ENCODE data around the gene HEPN1. TPM values are rescaled to one million over a fixed set of nuclear protein-coding genes. Genes with fewer than 3 reads are reported as not detected.

HEPN1 gene
- total and polyA plus RNA-seq, 9 of the 15 experiments (the other 6 are each of a cell fraction or from before 2014, with no cell fraction given) = not detected

GRCh38 chr11:124875943-124876817 lies 42.9 kb upstream of the HEPN1 start (continued):
- TF ChIP-seq, protein P1, sequence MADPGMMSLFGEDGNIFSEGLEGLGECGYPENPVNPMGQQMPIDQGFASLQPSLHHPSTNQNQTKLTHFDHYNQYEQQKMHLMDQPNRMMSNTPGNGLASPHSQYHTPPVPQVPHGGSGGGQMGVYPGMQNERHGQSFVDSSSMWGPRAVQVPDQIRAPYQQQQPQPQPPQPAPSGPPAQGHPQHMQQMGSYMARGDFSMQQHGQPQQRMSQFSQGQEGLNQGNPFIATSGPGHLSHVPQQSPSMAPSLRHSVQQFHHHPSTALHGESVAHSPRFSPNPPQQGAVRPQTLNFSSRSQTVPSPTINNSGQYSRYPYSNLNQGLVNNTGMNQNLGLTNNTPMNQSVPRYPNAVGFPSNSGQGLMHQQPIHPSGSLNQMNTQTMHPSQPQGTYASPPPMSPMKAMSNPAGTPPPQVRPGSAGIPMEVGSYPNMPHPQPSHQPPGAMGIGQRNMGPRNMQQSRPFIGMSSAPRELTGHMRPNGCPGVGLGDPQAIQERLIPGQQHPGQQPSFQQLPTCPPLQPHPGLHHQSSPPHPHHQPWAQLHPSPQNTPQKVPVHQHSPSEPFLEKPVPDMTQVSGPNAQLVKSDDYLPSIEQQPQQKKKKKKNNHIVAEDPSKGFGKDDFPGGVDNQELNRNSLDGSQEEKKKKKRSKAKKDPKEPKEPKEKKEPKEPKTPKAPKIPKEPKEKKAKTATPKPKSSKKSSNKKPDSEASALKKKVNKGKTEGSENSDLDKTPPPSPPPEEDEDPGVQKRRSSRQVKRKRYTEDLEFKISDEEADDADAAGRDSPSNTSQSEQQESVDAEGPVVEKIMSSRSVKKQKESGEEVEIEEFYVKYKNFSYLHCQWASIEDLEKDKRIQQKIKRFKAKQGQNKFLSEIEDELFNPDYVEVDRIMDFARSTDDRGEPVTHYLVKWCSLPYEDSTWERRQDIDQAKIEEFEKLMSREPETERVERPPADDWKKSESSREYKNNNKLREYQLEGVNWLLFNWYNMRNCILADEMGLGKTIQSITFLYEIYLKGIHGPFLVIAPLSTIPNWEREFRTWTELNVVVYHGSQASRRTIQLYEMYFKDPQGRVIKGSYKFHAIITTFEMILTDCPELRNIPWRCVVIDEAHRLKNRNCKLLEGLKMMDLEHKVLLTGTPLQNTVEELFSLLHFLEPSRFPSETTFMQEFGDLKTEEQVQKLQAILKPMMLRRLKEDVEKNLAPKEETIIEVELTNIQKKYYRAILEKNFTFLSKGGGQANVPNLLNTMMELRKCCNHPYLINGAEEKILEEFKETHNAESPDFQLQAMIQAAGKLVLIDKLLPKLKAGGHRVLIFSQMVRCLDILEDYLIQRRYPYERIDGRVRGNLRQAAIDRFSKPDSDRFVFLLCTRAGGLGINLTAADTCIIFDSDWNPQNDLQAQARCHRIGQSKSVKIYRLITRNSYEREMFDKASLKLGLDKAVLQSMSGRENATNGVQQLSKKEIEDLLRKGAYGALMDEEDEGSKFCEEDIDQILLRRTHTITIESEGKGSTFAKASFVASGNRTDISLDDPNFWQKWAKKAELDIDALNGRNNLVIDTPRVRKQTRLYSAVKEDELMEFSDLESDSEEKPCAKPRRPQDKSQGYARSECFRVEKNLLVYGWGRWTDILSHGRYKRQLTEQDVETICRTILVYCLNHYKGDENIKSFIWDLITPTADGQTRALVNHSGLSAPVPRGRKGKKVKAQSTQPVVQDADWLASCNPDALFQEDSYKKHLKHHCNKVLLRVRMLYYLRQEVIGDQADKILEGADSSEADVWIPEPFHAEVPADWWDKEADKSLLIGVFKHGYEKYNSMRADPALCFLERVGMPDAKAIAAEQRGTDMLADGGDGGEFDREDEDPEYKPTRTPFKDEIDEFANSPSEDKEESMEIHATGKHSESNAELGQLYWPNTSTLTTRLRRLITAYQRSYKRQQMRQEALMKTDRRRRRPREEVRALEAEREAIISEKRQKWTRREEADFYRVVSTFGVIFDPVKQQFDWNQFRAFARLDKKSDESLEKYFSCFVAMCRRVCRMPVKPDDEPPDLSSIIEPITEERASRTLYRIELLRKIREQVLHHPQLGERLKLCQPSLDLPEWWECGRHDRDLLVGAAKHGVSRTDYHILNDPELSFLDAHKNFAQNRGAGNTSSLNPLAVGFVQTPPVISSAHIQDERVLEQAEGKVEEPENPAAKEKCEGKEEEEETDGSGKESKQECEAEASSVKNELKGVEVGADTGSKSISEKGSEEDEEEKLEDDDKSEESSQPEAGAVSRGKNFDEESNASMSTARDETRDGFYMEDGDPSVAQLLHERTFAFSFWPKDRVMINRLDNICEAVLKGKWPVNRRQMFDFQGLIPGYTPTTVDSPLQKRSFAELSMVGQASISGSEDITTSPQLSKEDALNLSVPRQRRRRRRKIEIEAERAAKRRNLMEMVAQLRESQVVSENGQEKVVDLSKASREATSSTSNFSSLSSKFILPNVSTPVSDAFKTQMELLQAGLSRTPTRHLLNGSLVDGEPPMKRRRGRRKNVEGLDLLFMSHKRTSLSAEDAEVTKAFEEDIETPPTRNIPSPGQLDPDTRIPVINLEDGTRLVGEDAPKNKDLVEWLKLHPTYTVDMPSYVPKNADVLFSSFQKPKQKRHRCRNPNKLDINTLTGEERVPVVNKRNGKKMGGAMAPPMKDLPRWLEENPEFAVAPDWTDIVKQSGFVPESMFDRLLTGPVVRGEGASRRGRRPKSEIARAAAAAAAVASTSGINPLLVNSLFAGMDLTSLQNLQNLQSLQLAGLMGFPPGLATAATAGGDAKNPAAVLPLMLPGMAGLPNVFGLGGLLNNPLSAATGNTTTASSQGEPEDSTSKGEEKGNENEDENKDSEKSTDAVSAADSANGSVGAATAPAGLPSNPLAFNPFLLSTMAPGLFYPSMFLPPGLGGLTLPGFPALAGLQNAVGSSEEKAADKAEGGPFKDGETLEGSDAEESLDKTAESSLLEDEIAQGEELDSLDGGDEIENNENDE (IDR thresholded peaks at IDR 0.05; ENCODE audit: low read depth, low read length) = no peak
- no peak for TF ChIP-seq ELF4 (CRISPR knock-in tag; IDR thresholded peaks at IDR 0.05)
- 0 out of 2 replicates have a peak, but pooled peaks have one; percentile 31 for TF ChIP-seq ZBTB2 (IDR thresholded peaks at IDR 0.05)
- TF ChIP-seq ELF1 (tag; IDR thresholded peaks at IDR 0.05) = no peak
- TF ChIP-seq NFIX (CRISPR knock-in tag; IDR thresholded peaks at IDR 0.05; ENCODE audit: low read depth) = no peak
- TF ChIP-seq BRF1 (IDR thresholded peaks at IDR 0.05; ENCODE audit: borderline replicate concordance, extremely low read depth, insufficient read length) = no peak
- no peak for TF ChIP-seq ZNF232 (CRISPR knock-in tag; IDR thresholded peaks at IDR 0.05)
- peak; percentile 91 for TF ChIP-seq POLR2G (IDR thresholded peaks at IDR 0.05; ENCODE audit: low read depth, low read length)
- no peak for TF ChIP-seq RAD51 (IDR thresholded peaks at IDR 0.05; ENCODE audit: borderline replicate concordance, low read depth)
- TF ChIP-seq XRCC5 (IDR thresholded peaks at IDR 0.05; ENCODE audit: low read depth, low read length) = no peak
- TF ChIP-seq SRSF1 (IDR thresholded peaks at IDR 0.05; ENCODE audit: low read depth, low read length) = no peak
- no peak for TF ChIP-seq MTA1 (IDR thresholded peaks at IDR 0.05; ENCODE audit: borderline replicate concordance)
- no peak for TF ChIP-seq ZSCAN32 (CRISPR knock-in tag; IDR thresholded peaks at IDR 0.05)
- no peak for TF ChIP-seq ZC3H4 (CRISPR knock-in tag; IDR thresholded peaks at IDR 0.05; ENCODE audit: borderline replicate concordance)

All from K562 (cell line).